Upper lobe of right lung (tissue), 1 donor: ENCODE measurements around the gene NKX2-8. TPM values are rescaled to one million over a fixed set of nuclear protein-coding genes. Genes with fewer than 3 reads are reported as not detected.
A peak's percentile ranks its signal among the peaks of the same experiment; 100 is the strongest.

Experiments
- ATAC-seq: fragments of 200-7000 bp; cut with Tn5 transposase; one replicate; pipeline ENCODE4 v1.9.1; 2020; ENCODE audit warnings: mild to moderate bottlenecking, moderate library complexity
- DNase-seq: peaks from one replicate; pipeline ENCODE4 v3.0.0-alpha.2; 2020
- H3K27ac ChIP-seq: fragments of 200-600 bp; one replicate; pipeline ENCODE4 v1.8.0; 2022
- H3K27me3 ChIP-seq: fragments of 200-600 bp; one replicate; pipeline ENCODE4 v1.8.0; 2022; ENCODE audit warnings: mild to moderate bottlenecking
- H3K36me3 ChIP-seq: fragments of 200-600 bp; one replicate; pipeline ENCODE4 v1.8.0; 2022
- H3K4me1 ChIP-seq: fragments of 200-600 bp; one replicate; pipeline ENCODE4 v1.8.0; 2022
- H3K4me3 ChIP-seq: fragments of 200-600 bp; one replicate; pipeline ENCODE4 v1.8.0; 2022; ENCODE audit warnings: mild to moderate bottlenecking
- H3K9me3 ChIP-seq: fragments of 200-600 bp; one replicate; pipeline ENCODE4 v1.8.0; 2022
- intact Hi-C: fragments of 100-400 bp; cut with DNase I; formaldehyde crosslinking; loops from one replicate; pipeline ENCODE4 v1.11.0; 2022
- total RNA-seq: library from RNA; stranded (reverse); fragmentation: NEBNext Ultra II Directional; extraction: Animal tissue kit (Norgen Biotek cat#: 25700); gene quantifications from one replicate; pipeline ENCODE4 v1.2.1, GENCODE V29; 2021
- TF ChIP-seq, protein P1 (sequence below): fragments of 200-600 bp; IDR thresholded peaks from one replicate; pipeline ENCODE4 v1.8.0; 2022; ENCODE audit warnings: antibody characterized with exemption
- donor health status: DM: no; HTN: yes; CAD: no; lungs with severe emphysema.

Gene NKX2-8
- total RNA-seq, 1 donor from 2014 or later: 0.43 TPM

- intact Hi-C loops: no loop called here
- Histone ChIP-seq H3K4me3 (peak overlapping the region; percentile 42), H3K27me3 (peaks cover 78% of the 10 kb centered on the region), H3K9me3 (no peaks in the 10 kb centered on the region), H3K27ac (no peak overlapping the region), H3K4me1 (peaks cover 3% of the 10 kb centered on the region), H3K36me3 (no peaks in the 10 kb centered on the region)
- TF ChIP-seq, protein P1, sequence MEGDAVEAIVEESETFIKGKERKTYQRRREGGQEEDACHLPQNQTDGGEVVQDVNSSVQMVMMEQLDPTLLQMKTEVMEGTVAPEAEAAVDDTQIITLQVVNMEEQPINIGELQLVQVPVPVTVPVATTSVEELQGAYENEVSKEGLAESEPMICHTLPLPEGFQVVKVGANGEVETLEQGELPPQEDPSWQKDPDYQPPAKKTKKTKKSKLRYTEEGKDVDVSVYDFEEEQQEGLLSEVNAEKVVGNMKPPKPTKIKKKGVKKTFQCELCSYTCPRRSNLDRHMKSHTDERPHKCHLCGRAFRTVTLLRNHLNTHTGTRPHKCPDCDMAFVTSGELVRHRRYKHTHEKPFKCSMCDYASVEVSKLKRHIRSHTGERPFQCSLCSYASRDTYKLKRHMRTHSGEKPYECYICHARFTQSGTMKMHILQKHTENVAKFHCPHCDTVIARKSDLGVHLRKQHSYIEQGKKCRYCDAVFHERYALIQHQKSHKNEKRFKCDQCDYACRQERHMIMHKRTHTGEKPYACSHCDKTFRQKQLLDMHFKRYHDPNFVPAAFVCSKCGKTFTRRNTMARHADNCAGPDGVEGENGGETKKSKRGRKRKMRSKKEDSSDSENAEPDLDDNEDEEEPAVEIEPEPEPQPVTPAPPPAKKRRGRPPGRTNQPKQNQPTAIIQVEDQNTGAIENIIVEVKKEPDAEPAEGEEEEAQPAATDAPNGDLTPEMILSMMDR: no peak
- ATAC-seq: no peak
- DNase-seq: no peak
These were observed 2.1 kb downstream of the NKX2-8 start for GRCh38 chr14:36580141-36580855.

GRCh38 chr14:36579573-36580140 lies 2.8 kb downstream of the NKX2-8 start:
- no peaks in the 10 kb centered on the region for H3K9me3 ChIP-seq
- peaks cover 3% of the 10 kb centered on the region for H3K4me1 ChIP-seq
- ATAC-seq (no peak), DNase-seq (no peak)
- peaks cover 72% of the 10 kb centered on the region for H3K27me3 ChIP-seq
- intact Hi-C loops: no loop called here
- H3K4me3 ChIP-seq: no peak overlapping the region
- no peaks in the 10 kb centered on the region for H3K36me3 ChIP-seq
- H3K27ac ChIP-seq: no peak overlapping the region
- TF ChIP-seq, protein P1: no peak

DNA sequence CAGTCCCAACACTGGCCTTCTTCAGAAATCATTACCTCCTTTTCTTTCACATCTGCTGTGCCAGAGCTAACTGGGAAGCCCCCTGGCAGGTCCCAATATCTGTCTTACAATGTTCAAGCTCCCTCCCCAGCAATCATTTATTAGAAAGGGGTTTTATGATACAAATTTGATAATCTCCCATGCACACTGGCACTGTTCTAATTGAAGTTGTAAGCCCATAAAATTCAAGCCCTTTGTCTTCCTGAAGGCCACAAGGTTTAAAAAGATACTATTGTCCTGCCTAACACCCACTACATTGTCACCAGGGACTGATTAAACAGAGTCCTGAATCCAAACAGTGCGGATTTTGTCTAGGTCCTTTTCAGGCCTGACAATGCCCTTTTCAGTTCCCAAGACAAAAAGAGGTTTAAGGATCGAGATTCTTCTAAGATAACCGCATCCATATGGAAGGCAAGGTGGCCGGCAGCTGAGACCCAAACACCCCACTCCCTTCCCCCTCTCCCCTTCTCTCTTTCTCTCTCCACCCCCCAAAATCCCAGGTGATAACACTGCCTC lies 3.3 kb downstream of the NKX2-8 start:
- peaks cover 68% of the 10 kb centered on the region for H3K27me3 ChIP-seq
- H3K9me3 ChIP-seq: no peaks in the 10 kb centered on the region
- no peak overlapping the region for H3K4me3 ChIP-seq
- no peak for ATAC-seq
- H3K4me1 ChIP-seq: peaks cover 3% of the 10 kb centered on the region
- DNase-seq: no peak
- TF ChIP-seq, protein P1: no peak
- H3K36me3 ChIP-seq: no peaks in the 10 kb centered on the region
- intact Hi-C loops: no loop called here
- no peak overlapping the region for H3K27ac ChIP-seq

- Histone ChIP-seq H3K27ac (no peak overlapping the region), H3K9me3 (no peaks in the 10 kb centered on the region), H3K4me1 (no peaks in the 10 kb centered on the region), H3K27me3 (peaks cover 14% of the 10 kb centered on the region), H3K36me3 (no peaks in the 10 kb centered on the region), H3K4me3 (no peak overlapping the region)
- TF ChIP-seq, protein P1: no peak
- ATAC-seq: no peak
- intact Hi-C loops: no loop called here
- DNase-seq: no peak
These were observed 12.3 kb downstream of the NKX2-8 start for GRCh38 chr14:36570065-36570464.

GRCh38 chr14:36556811-36557433 lies 25.5 kb downstream of the NKX2-8 start:
- ATAC-seq: peak; percentile 63
- no peaks in the 10 kb centered on the region for H3K36me3 ChIP-seq
- DNase-seq: no peak

More at GRCh38 chr14:36556811-36557433, 25.5 kb downstream of the NKX2-8 start:
- H3K27ac ChIP-seq: no peak overlapping the region
- intact Hi-C loops: no loop called here
- peaks cover 7% of the 10 kb centered on the region for H3K27me3 ChIP-seq
- H3K4me3 ChIP-seq: no peak overlapping the region
- TF ChIP-seq, protein P1: peak; percentile 72
- H3K9me3 ChIP-seq: no peaks in the 10 kb centered on the region
- no peaks in the 10 kb centered on the region for H3K4me1 ChIP-seq
